Measurements from ENCODE around the gene AGO3. TPM values are rescaled to one million over a fixed set of nuclear protein-coding genes. Genes with fewer than 3 reads are reported as not detected.

Gene AGO3
- total and polyA plus RNA-seq, 2 experiments from 2014 or later: 10.7 to 30.3 TPM

DNA sequence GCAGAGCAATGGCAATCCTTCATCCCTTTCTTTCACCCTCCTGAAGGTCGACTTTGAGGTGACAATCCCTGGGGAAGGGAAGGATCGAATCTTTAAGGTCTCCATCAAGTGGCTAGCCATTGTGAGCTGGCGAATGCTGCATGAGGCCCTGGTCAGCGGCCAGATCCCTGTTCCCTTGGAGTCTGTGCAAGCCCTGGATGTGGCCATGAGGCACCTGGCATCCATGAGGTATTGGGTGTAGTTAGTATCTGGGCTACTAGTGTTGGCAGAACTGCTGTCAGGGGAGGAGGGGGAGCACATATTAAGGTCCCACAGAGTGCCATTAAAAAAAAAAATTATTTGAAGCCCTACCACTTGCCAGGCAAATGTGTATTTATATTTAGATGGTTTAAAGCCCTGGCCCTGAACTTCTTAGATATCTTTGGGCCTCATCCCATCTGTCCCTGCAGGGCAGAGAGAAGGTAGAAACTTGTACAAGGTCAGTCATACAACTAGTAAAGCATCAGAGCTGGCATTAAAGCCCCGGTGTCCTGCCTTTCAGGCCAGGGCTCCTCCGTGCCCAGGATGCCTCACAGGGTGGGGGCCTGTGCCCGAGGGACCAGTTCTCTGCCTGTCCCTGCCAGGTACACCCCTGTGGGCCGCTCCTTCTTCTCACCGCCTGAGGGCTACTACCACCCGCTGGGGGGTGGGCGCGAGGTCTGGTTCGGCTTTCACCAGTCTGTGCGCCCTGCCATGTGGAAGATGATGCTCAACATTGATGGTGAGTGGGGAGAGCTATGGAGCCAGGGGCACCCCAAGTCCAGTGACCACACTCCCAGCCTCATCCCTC, 37.6 kb upstream of the AGO3 start:
- Histone ChIP-seq H3K4me1 (ENCODE audit: low read depth) (no peaks in the 10 kb centered on the region), H3K9me3 (ENCODE audit: low read depth) (no peaks in the 10 kb centered on the region), H3K36me3 (peaks cover 39% of the 10 kb centered on the region), H3K4me3 (no peak overlapping the region), H3K27me3 (no peaks in the 10 kb centered on the region), H3K27ac (no peak overlapping the region)
- no peak for DNase-seq (ENCODE audit: low read depth in 1 of 2, low spot score in 1 of 2)
- TF ChIP-seq, protein P1, sequence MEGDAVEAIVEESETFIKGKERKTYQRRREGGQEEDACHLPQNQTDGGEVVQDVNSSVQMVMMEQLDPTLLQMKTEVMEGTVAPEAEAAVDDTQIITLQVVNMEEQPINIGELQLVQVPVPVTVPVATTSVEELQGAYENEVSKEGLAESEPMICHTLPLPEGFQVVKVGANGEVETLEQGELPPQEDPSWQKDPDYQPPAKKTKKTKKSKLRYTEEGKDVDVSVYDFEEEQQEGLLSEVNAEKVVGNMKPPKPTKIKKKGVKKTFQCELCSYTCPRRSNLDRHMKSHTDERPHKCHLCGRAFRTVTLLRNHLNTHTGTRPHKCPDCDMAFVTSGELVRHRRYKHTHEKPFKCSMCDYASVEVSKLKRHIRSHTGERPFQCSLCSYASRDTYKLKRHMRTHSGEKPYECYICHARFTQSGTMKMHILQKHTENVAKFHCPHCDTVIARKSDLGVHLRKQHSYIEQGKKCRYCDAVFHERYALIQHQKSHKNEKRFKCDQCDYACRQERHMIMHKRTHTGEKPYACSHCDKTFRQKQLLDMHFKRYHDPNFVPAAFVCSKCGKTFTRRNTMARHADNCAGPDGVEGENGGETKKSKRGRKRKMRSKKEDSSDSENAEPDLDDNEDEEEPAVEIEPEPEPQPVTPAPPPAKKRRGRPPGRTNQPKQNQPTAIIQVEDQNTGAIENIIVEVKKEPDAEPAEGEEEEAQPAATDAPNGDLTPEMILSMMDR (IDR thresholded peaks at IDR 0.05; ENCODE audit: low read depth, low read length): no peak

DNA sequence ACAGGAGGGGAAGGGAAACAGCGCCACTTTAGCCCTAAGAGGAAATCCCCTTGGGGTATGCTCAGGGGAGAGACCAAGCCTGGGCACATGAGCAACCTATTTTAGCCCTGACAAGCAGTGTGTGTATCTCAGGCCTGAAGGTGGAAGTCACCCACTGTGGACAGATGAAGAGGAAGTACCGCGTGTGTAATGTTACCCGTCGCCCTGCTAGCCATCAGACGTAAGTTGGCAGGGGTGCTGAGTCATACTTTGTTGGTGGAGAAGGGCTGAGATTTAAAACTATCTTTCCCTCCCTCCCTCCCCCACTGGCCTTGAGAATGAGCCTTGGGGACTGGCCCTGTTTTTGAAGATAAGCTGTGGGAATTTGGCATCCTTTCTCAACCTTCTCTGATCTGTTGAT, 36.7 kb upstream of the AGO3 start:
- TF ChIP-seq, protein P1 (IDR thresholded peaks at IDR 0.05; ENCODE audit: low read depth, low read length): no peak
- peak in 1 of 2 donors; percentile 65 for DNase-seq (ENCODE audit: low read depth in 1 of 2, low spot score in 1 of 2)
- H3K4me1 ChIP-seq (ENCODE audit: low read depth): no peaks in the 10 kb centered on the region
- no peaks in the 10 kb centered on the region for H3K9me3 ChIP-seq (ENCODE audit: low read depth)
- H3K27me3 ChIP-seq: no peaks in the 10 kb centered on the region
- peak overlapping the region; percentile 18 for H3K27ac ChIP-seq
- H3K4me3 ChIP-seq: no peak overlapping the region
- peaks cover 39% of the 10 kb centered on the region for H3K36me3 ChIP-seq

DNA sequence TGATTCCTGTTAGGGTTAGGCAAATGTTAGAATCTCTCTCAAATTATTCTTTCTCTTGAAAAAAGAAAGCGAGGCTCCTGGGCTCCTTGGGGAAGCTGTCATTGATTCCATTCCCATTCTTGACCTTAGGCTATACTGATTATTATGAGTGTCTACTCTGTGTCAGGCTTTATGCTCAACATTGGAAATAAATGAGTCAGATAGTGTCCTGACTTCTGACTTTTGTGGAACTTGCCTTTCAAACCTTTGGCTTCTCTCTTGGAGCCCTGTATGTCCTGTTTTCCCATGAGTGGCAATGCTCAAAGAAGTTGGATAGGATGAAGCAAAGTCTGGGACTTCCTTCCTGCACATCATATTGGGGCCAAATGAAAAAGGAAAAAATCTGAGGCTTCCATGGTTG, 36.2 kb upstream of the AGO3 start:
- Histone ChIP-seq H3K9me3 (ENCODE audit: low read depth) (no peaks in the 10 kb centered on the region), H3K27ac (no peak overlapping the region), H3K36me3 (peaks cover 37% of the 10 kb centered on the region), H3K4me1 (ENCODE audit: low read depth) (no peaks in the 10 kb centered on the region), H3K4me3 (no peak overlapping the region), H3K27me3 (no peaks in the 10 kb centered on the region)
- TF ChIP-seq, protein P1 (IDR thresholded peaks at IDR 0.05; ENCODE audit: low read depth, low read length): no peak
- DNase-seq (ENCODE audit: low read depth in 1 of 2, low spot score in 1 of 2): no peak

GRCh38 chr1:35899941-35900340, 31.0 kb upstream of the AGO3 start:
- TF ChIP-seq, protein P1 (IDR thresholded peaks at IDR 0.05; ENCODE audit: low read depth, low read length): no peak
- no peaks in the 10 kb centered on the region for H3K27me3 ChIP-seq
- H3K27ac ChIP-seq: no peak overlapping the region
- no peak for DNase-seq (ENCODE audit: low read depth in 1 of 2, low spot score in 1 of 2)
- H3K4me1 ChIP-seq (ENCODE audit: low read depth): no peaks in the 10 kb centered on the region
- peaks cover 31% of the 10 kb centered on the region for H3K36me3 ChIP-seq
- no peaks in the 10 kb centered on the region for H3K9me3 ChIP-seq (ENCODE audit: low read depth)
- no peak overlapping the region for H3K4me3 ChIP-seq

- Histone ChIP-seq H3K9me3 (ENCODE audit: low read depth) (no peaks in the 10 kb centered on the region), H3K36me3 (peaks cover 34% of the 10 kb centered on the region), H3K4me3 (no peak overlapping the region), H3K27me3 (no peaks in the 10 kb centered on the region), H3K27ac (no peak overlapping the region), H3K4me1 (ENCODE audit: low read depth) (no peaks in the 10 kb centered on the region)
- no peak for DNase-seq (ENCODE audit: low read depth in 1 of 2, low spot score in 1 of 2)
- TF ChIP-seq, protein P1 (IDR thresholded peaks at IDR 0.05; ENCODE audit: low read depth, low read length): no peak
These were observed 29.7 kb upstream of the AGO3 start for GRCh38 chr1:35901235-35901634.
